Lung (tissue), 12 donors: ENCODE data around the gene FBXO17. TPM values are rescaled to one million over a fixed set of nuclear protein-coding genes. Genes with fewer than 3 reads are reported as not detected.

Source experiments
- ATAC-seq: fragments of 200-7000 bp; cut with Tn5 transposase; one replicate; pipeline ENCODE4 v1.9.1; 2020; ENCODE audit warnings: moderate number of reproducible peaks; ENCODE audit not compliant: insufficient read depth, low FRiP score
- DNase-seq, 3 donors: peaks; one replicate each; pipeline ENCODE4 v3.0.0-alpha.2; 2013 to 2017
- H3K27ac ChIP-seq, 2 donors: one replicate each; pipeline ENCODE4 v1.5.1; 2013; ENCODE audit warnings: mild to moderate bottlenecking in 2 of 2, moderate library complexity in 2 of 2, control low read depth in 1 of 2, inconsistent platforms in 1 of 2, low read depth in 1 of 2, low read length in 1 of 2
- H3K27me3 ChIP-seq, 3 donors: one replicate each; pipeline ENCODE4 v1.5.1; 2013; ENCODE audit warnings: low read length in 2 of 3; ENCODE audit not compliant: control insufficient read depth in 3 of 3, insufficient read depth in 3 of 3
- H3K36me3 ChIP-seq, 4 donors: one replicate each; pipeline ENCODE4 v1.5.1; 2013; ENCODE audit warnings: low read length in 4 of 4, mild to moderate bottlenecking in 1 of 4, moderate library complexity in 1 of 4; ENCODE audit not compliant: control insufficient read depth in 4 of 4, insufficient read depth in 4 of 4
- H3K4me1 ChIP-seq, 5 donors: one replicate each; pipeline ENCODE4 v1.5.1; 2013; ENCODE audit warnings: low read length in 5 of 5, mild to moderate bottlenecking in 2 of 5, moderate library complexity in 1 of 5; ENCODE audit not compliant: control insufficient read depth in 5 of 5, insufficient read depth in 5 of 5
- H3K4me3 ChIP-seq: one replicate; pipeline ENCODE4 v1.5.1; 2013; ENCODE audit warnings: mild to moderate bottlenecking, control low read depth, moderate library complexity
- H3K9ac ChIP-seq, 2 donors: one replicate each; pipeline ENCODE4 v1.5.1; 2013; ENCODE audit warnings: low read length in 2 of 2, control low read depth in 1 of 2; ENCODE audit not compliant: insufficient read depth in 1 of 2
- H3K9me3 ChIP-seq, 4 donors: one replicate each; pipeline ENCODE4 v1.5.1; 2013; ENCODE audit warnings: low read length in 3 of 4, mild to moderate bottlenecking in 1 of 4, moderate library complexity in 1 of 4; ENCODE audit not compliant: control insufficient read depth in 4 of 4, insufficient read depth in 3 of 4
- CTCF ChIP-seq: IDR thresholded peaks from 2 replicates; pipeline ENCODE4 v1.5.1; 2012; ENCODE audit warnings: mild to moderate bottlenecking; ENCODE audit errors: control extremely low read depth, extremely low read depth
- WGBS, 2 donors: extraction: QIAGEN DNeasy Blood & Tissue Kit; methylation state at CpG; one replicate each; pipeline ENCODE4 v1.1.7; 2013; 5-methylcytosine and 5-hydroxymethylcytosine counted together
- polyA plus RNA-seq, 2 donors: library from polyadenylated mRNA; stranded (reverse); fragments of 200-250 nt; gene quantifications; one replicate each; pipeline ENCODE4 v1.2.1, GENCODE V29; 2013
- total RNA-seq, 2 donors: library from RNA; depleted of rRNA in 1 of 2; stranded (reverse); fragments of >200 nt in 1 of 2; gene quantifications; one replicate each; pipeline ENCODE4 v1.2.1, GENCODE V29; 2014 to 2021
- donor health status: control.
- donor health status: control.
- donor health status: Bipolar disorder and iron deficiency.
- donor health status: healthy.
- donor health status: DM: yes; HTN: yes; CAD: no.

The FBXO17 gene
- total and polyA plus RNA-seq, 4 donors, result 5.1 to 18.8 (median 8.9) TPM

GRCh38 chr19:38917921-38918491 is 57.5 kb downstream of the FBXO17 start:
- Histone ChIP-seq H3K27me3 (no peaks in the 10 kb centered on the region), H3K9ac (no peak overlapping the region), H3K36me3 (peaks cover 0 to 7% (median 5%) of the 10 kb centered on the region in 4 donors), H3K4me1 (no peaks in the 10 kb centered on the region), H3K4me3 (no peak overlapping the region), H3K27ac (no peak overlapping the region), H3K9me3 (no peaks in the 10 kb centered on the region)
- DNase-seq, result no peak
- TF ChIP-seq CTCF, result no peak
- ATAC-seq, result no peak
- WGBS, 2 donors, result 82 to 90% methylated on average over 13 of the region's 13 CpGs

GRCh38 chr19:38917516-38917915 is 58.0 kb downstream of the FBXO17 start:
- Histone ChIP-seq H3K9ac (no peak overlapping the region), H3K27me3 (no peaks in the 10 kb centered on the region), H3K4me3 (no peak overlapping the region), H3K9me3 (no peaks in the 10 kb centered on the region), H3K36me3 (peaks cover 0 to 7% (median 5%) of the 10 kb centered on the region in 4 donors), H3K27ac (no peak overlapping the region), H3K4me1 (no peaks in the 10 kb centered on the region)
- WGBS, 2 donors, result 77 to 84% methylated on average over 9 of the region's 9 CpGs
- no peak for ATAC-seq
- no peak for TF ChIP-seq CTCF
- no peak for DNase-seq

- no peak for ATAC-seq
- Histone ChIP-seq H3K36me3 (peaks cover 0 to 3% (median under 1%) of the 10 kb centered on the region in 4 donors), H3K27me3 (peaks cover 0 to 3% (median 0%) of the 10 kb centered on the region in 3 donors), H3K9ac (no peak overlapping the region), H3K4me3 (no peak overlapping the region), H3K27ac (no peak overlapping the region), H3K9me3 (no peaks in the 10 kb centered on the region), H3K4me1 (no peaks in the 10 kb centered on the region)
- DNase-seq, result no peak
- WGBS, 2 donors, result 93% methylated on average over 44 of the region's 44 CpGs
- no peak for TF ChIP-seq CTCF
Measured at GRCh38 chr19:38915329-38916321, 59.9 kb downstream of the FBXO17 start.
